ENCODE data around the gene APCDD1.

DNA sequence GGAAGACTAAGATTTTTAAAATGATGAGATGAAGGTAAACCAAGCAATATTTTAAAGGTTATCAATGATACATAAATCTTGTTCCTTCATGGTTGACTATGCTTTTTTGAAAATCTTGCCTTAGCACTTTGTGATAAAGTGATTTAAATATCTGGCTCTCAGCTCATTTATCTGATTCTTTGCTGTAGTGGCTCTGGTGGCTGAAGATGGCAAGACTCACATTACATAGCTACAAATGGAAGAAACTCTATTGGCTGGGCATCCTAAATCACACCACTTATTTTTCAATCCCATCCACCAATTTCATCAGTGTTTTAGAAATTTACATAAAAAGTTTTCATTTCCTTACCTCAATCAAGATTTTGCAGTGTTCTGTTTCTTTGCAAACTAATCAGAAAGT is 16.6 kb upstream of the APCDD1 start:
- TF ChIP-seq CTCF (IDR thresholded peaks at IDR 0.05), result no peak
- no peak for TF ChIP-seq EP300 (IDR thresholded peaks at IDR 0.05)
- TF ChIP-seq POLR2A (IDR thresholded peaks at IDR 0.05; ENCODE audit: low read depth), result no peak
